NCI-H1048 (cell line): ENCODE data around the gene NDUFA11.

Source experiments
- DNase-seq: peaks from one replicate; lab custom pipeline; 2025; lab: John Stamatoyannopoulos, UW

NDUFA11 gene

GRCh38 chr19:5903624-5904351 is at the start of gene NDUFA11:
TSS of gene NDUFA11 (minus strand) at chr19:5903790. CDS start at chr19:5903708, 82 bp downstream.
- DNase-seq = peak; percentile 91

- DNase-seq = no peak
These were observed 49.5 kb upstream of the NDUFA11 start for GRCh38 chr19:5953030-5953589.

DNA sequence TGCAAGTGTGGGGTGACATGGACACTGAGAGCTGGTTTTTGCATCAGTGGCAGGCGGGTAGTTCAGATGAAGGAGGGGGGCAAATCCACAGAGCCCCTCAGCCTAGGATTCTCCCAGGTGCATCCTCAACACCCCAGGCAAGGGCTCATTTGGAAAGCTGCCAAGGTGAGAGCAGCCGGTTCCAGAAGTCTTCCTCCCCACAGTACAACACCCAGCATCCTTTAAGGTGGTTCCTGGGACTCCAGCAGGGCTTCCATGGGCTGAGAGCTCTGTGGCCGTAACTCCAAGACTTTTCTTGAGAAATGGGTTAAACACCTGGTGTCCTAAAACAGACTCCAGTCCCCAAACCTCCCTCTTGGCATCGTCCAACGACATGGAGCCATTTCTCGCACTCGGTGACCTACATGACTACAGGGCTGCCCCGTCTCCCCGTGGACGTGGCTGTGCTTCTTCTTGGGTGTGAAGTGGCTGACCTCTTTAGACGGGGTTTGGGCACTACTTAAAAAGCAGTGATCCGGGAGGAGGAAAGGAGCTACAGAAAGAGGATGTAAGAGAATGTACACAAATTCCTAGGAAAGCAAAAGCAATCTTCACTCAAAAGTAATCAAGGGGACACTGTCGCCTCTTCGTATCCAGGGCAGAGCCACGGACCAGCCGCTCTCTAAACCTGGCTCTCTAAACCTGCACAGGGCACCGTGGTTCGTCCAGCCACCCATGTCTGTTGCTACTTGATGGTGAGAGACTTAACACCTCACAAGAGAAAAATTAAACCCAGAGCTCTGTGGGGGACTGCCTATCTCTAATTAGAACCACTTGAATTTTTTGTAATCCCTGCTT is 48.8 kb upstream of the NDUFA11 start:
- no peak for DNase-seq

DNA sequence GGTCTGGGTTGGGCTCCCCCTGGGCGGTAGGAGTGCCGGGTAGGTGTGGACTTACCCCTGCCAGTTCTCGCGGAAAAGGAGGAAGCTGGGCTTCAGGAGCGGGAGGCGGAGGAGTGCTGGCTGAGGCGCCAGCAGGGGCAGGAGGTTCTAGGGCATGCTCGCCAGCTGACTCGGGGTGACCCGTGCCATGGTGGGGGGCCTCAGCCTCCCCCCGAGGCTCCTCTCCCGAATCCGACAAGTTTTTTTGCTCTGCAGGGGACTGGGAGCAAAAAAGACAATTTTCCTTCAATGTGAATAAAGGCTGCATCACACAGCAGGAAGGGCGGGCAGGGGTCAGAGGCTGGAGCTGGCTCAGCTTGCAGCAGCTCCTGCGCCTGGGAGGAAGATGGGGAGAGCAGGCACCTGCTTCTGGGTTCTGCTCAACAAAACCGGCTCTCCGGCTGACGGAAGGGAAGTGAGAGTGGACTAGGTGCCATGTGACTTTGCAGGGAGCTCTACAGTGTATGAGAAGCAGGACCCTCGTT is 47.8 kb upstream of the NDUFA11 start:
- no peak for DNase-seq

- no peak for DNase-seq
These were observed 47.2 kb upstream of the NDUFA11 start for GRCh38 chr19:5950741-5951140.

DNA sequence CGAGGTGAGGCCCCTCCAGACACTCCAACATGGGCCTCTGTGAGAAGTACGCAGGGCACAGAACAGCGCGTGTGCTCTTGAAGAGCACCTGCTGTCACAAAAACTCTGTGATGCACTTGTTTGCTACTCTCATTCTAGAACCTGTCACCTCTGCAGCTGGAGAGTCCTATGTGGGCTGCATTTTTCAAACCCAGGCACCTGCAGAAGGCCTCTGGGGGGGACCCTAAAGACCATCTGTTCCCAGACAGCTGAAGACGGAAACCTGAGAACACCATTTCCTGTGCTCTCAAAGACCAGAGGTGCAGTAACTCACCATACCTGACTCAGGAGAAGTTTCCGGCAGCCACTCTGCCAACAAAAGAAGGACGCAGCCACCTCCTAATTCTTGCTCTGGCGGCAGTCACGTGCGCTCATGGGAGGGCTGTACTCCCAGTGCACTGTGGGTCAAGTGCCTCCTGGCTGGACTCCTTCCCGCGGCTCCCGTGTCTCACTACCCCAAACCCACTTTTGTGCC is 46.3 kb upstream of the NDUFA11 start:
- no peak for DNase-seq

DNA sequence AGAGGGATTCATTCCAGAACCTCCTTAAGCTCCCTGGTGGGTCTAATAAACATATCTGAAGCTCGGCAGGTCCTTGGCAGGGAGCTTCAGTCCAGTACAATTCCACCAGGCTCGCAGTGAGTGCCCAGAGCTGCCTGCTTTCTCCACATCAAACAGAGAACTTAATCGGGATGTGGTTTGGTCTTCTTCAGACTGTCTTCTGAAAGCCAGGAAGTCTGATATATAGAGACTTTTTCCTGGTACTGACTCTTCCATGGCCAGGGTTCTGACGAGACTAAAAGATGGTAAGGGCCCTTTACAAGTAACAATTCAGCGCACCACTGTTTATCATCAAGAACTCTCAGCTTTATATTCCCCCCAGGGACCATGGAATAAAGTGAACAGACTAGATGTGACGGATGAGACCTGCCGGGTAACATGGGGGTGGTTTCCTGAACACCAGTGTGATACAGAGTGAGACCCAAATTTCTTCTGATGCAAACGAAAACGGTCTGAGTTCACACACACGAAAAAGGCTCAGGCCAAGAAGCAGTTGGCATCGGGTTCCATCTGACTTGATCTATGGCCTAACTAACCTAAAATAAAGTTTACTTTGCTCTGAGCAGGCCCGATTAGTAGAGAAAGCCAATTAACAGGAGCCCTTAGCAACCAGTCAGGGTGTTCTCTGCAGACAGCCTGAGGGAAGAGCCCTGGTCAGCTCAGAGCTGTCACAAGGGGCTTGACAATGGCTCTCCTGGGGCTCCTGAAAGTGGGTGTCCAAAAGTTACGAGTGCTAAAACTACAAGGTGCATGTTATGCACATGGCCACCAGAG is 45.4 kb upstream of the NDUFA11 start:
- DNase-seq = no peak

DNA sequence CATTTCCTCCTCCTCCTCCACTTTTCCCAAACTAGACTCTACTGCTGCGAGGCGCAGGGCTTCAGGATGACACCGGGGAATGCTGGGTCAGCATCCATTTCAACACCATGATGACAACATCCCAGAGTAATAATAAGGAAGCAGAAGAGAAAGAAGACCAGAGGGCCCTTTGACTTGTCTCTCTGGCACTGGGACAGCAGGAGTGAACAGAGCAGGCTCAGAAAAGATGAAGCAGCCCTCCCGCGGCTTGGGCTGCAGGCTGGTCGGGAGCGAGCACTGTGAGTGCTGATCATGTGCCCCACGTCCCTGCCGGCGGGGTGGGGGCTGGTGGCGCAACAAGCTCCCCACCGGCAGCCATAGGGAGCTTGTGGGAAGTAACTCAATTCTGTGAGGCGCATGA is 43.8 kb upstream of the NDUFA11 start:
- DNase-seq = no peak

DNA sequence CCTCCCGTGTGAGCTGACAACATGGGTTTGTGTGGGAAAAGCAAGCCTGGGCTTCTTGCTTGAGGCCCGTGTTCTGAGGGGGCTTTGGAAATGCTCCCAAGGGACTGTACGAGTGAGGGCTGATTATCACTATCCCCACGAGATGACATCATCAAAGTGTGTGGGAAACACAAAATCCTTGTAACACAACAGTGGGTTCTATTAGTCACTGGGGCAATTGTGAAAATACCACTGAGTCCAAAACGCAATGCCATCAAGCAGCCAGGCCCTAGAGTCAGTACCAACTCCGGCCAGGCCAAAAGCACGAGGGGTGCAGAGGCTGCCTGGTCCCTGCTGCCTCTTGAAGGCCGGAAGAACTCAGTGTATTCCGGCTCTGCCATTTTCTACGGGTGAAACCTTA is 40.0 kb upstream of the NDUFA11 start:
- no peak for DNase-seq

GRCh38 chr19:5943045-5943444 is 39.5 kb upstream of the NDUFA11 start:
- DNase-seq = no peak

- DNase-seq = no peak
These were observed 38.1 kb upstream of the NDUFA11 start for GRCh38 chr19:5941673-5942072.

- no peak for DNase-seq
These were observed 36.9 kb upstream of the NDUFA11 start for GRCh38 chr19:5940260-5941208.

DNA sequence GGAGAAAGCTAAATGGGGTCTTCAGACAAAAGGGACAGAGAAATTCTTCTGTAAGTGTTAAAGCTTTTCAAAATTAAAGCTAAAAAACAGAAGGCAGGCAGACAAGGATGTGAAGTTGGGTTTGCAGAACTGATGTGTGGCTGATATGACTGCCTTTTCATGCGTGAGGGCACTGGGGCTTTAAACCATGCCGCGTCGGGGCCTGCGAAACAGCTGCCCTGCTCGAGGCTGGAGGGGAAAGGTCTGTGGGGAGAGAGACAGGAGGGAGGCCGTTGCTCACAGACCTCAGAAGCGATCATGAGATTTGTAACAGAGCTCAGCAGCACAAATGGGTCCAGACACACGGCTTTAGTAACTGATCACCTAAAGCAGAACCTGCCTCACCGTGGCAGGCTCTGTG is 34.0 kb upstream of the NDUFA11 start:
- DNase-seq = no peak

DNA sequence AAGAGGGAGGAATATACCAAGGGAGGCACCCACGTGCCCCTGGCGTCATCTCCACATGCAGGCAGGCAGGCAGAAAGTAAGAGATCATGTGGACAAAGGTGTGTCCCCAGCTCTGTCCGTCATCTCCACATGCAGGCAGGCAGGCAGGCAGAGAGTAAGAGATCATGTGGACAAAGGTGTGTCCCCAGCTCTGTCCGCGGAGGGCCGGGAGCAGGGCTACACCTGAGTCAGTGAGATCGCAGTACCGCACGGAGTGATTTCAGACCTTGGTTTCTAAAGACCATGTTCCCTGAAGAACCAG is 32.7 kb upstream of the NDUFA11 start:
- no peak for DNase-seq

DNA sequence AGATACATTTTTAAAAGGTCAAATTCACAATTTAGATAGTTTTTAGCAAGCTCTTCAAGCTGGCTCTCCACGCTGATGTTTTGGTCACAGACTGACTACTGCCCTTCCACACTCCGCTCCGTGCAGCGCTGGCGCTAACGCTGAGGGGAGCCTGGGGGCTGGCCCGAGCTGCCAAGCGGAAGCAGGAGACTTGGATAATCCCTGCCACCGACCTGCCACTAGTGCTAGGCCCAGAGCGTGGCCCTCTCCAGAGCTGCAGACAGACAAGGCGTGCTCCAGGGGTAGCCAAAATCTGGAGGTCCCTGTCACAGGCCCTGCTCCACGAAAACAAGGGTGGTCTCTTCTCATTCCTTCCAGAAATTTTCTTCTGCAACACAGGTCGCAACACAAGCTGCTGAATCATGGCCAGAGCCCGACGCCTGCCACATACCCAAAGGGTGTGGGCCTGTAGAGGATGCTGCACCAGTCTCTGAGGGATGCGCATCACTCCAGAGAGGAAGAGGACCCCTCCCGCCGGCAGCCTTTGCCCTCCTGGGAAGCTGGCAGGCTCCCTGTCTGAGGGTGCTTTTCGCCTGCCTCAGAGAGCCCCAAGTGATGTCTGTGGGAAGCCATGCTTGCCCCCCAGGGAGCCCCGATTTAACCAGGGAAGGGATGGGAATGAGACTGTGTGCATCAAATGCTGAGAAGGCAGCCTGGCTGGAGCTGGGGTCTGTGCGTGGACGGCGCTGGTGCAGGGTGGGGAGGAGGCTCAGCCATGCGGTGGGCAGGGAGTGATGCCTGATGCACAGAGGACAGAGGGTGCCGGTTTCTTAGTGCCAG is 32.1 kb upstream of the NDUFA11 start:
- DNase-seq = no peak

DNA sequence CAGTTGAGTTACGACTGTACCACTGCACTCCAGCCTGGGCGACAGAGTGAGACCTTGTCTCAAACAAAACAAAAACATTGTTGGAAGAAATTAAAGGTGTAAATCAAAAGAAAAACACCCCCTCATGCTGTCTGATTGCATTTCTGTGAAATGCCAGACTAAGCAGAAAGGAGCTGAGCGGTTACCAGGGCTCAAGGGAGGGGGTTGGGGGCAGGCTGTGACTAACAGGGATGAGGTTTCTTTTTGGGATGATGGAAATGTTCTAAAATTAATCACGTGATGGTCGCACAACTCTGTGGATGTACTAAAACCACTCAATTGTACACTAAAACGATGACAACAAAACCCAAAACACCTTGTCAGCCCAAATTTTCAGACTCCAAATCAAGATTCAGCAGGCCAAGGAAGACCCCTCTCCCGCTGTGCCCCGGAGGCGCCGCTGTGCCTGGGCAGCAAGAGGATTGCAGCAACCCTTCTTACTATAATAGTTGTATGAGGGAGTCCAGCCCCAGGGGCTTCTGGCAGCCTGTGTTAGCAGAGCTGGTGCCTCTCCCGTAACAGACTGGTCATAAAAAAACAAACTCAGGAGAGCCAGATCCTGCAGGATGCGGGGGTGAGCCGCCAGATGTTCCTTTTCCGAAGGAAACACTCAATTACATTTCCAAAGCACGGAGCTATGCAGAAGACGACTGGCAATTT is 31.3 kb upstream of the NDUFA11 start:
- no peak for DNase-seq

- DNase-seq = no peak
These were observed 30.4 kb upstream of the NDUFA11 start for GRCh38 chr19:5934069-5934401.

DNA sequence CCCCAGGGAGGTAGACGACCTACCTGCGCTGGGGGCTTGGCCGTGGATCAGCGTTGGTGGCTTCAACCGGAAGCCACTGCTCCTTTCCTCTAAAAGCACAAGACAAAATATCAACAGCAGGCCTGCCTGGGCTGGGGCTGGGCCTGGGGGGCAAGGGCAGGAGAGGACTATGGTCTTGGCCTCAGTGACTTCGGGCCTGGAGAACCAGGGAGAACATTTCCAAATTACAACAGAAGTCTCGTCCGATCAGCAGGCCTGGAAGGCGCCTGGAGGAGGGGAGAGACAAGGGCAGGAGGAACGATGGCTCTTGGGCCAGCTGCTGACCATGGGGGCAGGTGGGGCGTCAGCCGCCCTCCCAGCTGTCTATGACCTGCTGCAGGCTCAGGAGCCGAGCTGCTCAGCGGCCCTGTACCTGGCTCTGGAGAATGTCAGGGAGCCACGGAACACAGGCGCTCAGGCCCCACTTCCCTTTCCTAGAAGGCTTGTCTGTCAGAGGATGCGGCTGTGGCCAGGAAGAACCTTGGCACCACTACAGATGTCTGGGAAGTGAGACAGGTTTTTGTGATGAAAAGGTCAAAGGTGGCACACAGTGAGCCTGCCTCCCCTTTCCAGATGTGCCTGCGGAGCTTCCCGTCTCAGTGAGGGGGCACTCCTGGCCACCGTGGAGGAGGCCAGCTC is 29.9 kb upstream of the NDUFA11 start:
- DNase-seq = no peak
